Epithelial cell of proximal tubule (primary cell): ENCODE results near the gene ACTRT3. TPM values are rescaled to one million over a fixed set of nuclear protein-coding genes. Genes with fewer than 3 reads are reported as not detected.

Experiments used
- DNase-seq: peaks from one replicate; pipeline ENCODE4 v3.0.0-alpha.2; 2011; ENCODE audit warnings: low read depth
- H3K4me3 ChIP-seq: 2 replicates; pipeline ENCODE4 v1.5.1; 2011; ENCODE audit warnings: low read depth, mild to moderate bottlenecking, low read length
- CTCF ChIP-seq: conservative IDR thresholded peaks from 2 replicates; pipeline ENCODE4 v1.5.1; 2012; ENCODE audit warnings: low read depth, mild to moderate bottlenecking, low read length
- total RNA-seq: library from RNA; depleted of rRNA; stranded (reverse); fragments of >200 nt; gene quantifications from 2 replicates; pipeline ENCODE4 v1.2.3, GENCODE V29; 2015

Gene ACTRT3
- total RNA-seq, 1 donor from 2014 or later = 2.6 TPM

GRCh38 chr3:169811631-169812331, 42.4 kb upstream of the ACTRT3 start:
- peak overlapping the region; percentile 66 for H3K4me3 ChIP-seq
- TF ChIP-seq CTCF = no peak
- no peak for DNase-seq

- H3K4me3 ChIP-seq = no peak overlapping the region
- DNase-seq = no peak
- no peak for TF ChIP-seq CTCF
Measured at GRCh38 chr3:169809230-169809795, 40.0 kb upstream of the ACTRT3 start.

- no peak overlapping the region for H3K4me3 ChIP-seq
- TF ChIP-seq CTCF = no peak
Measured at GRCh38 chr3:169804681-169805080, 35.3 kb upstream of the ACTRT3 start.

GRCh38 chr3:169792359-169792758, 23.0 kb upstream of the ACTRT3 start:
- no peak for DNase-seq
- TF ChIP-seq CTCF = no peak
- no peak overlapping the region for H3K4me3 ChIP-seq

More at GRCh38 chr3:169804681-169805080, 35.3 kb upstream of the ACTRT3 start:
- DNase-seq = no peak

GRCh38 chr3:169790687-169791429, 21.5 kb upstream of the ACTRT3 start:
- no peak for DNase-seq
- no peak overlapping the region for H3K4me3 ChIP-seq
- no peak for TF ChIP-seq CTCF

GRCh38 chr3:169790219-169790618, 20.9 kb upstream of the ACTRT3 start:
- no peak for DNase-seq
- TF ChIP-seq CTCF = no peak
- H3K4me3 ChIP-seq = no peak overlapping the region
